ENCODE data around the gene ANO6. TPM values are rescaled to one million over a fixed set of nuclear protein-coding genes. Genes with fewer than 3 reads are reported as not detected.

Gene ANO6
- total and polyA plus RNA-seq, 8 donors, result 58.0 to 79.7 (median 66.1) TPM

GRCh38 chr12:45286621-45287020 is 70.7 kb downstream of the ANO6 start:
- H3K9me3 ChIP-seq, result no peaks in the 10 kb centered on the region
- intact Hi-C loops (cut with DNase I), result no loop called here
- H3K27me3 ChIP-seq, result no peaks in the 10 kb centered on the region
- ATAC-seq, result no peak
- no peak for TF ChIP-seq CTCF (IDR thresholded peaks at IDR 0.05)
- H3K27ac ChIP-seq, result no peak overlapping the region
- no peak overlapping the region for H3K4me3 ChIP-seq
- H3K36me3 ChIP-seq, result peaks cover 0 to 2% of the 10 kb centered on the region in 2 donors
- peaks cover 8 to 12% of the 10 kb centered on the region in 2 donors for H3K4me1 ChIP-seq
- DNase-seq, result no peak

- no peaks in the 10 kb centered on the region for H3K36me3 ChIP-seq
- no peak for TF ChIP-seq CTCF (IDR thresholded peaks at IDR 0.05)
- no peaks in the 10 kb centered on the region for H3K27me3 ChIP-seq
- H3K4me3 ChIP-seq, result no peak overlapping the region
- intact Hi-C loops (cut with DNase I), result no loop called here
- no peak for DNase-seq
- peaks cover 1 to 11% of the 10 kb centered on the region in 2 donors for H3K4me1 ChIP-seq
- no peak overlapping the region for H3K27ac ChIP-seq
- H3K9me3 ChIP-seq, result no peaks in the 10 kb centered on the region
- ATAC-seq, result no peak
Observed at GRCh38 chr12:45289245-45290215, 73.6 kb downstream of the ANO6 start.

DNA sequence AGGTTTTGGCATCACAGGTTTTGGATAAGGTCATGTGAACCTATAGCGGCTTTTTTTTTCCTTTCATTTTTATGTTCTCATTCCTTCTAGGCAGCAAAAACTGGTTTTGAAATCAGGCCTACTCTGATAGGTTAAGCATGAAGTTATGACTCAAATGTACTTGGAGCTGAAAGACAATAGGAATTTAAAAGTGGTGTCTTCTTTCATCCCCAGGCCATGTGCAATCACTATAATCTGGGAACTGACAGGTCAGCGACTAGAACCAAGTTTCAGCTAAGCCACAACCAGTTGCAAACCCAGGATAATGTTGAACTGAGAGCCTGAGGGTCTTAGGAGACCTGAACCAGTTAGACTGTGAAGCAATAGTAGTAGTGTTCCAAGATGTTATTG is 74.3 kb downstream of the ANO6 start:
- H3K27ac ChIP-seq, result no peak overlapping the region
- no peaks in the 10 kb centered on the region for H3K36me3 ChIP-seq
- peak; percentile 40 for ATAC-seq
- no peaks in the 10 kb centered on the region for H3K9me3 ChIP-seq
- no peak for DNase-seq
- no peaks in the 10 kb centered on the region for H3K27me3 ChIP-seq
- intact Hi-C loops (cut with DNase I), result no loop called here
- H3K4me3 ChIP-seq, result no peak overlapping the region
- H3K4me1 ChIP-seq, result peaks cover 0 to 11% of the 10 kb centered on the region in 2 donors
- no peak for TF ChIP-seq CTCF (IDR thresholded peaks at IDR 0.05)

- no peak for TF ChIP-seq CTCF (IDR thresholded peaks at IDR 0.05)
- Histone ChIP-seq H3K9me3 (no peaks in the 10 kb centered on the region), H3K4me3 (no peak overlapping the region), H3K4me1 (peaks cover 0 to 4% of the 10 kb centered on the region in 2 donors), H3K27me3 (no peaks in the 10 kb centered on the region), H3K27ac (no peak overlapping the region), H3K36me3 (no peaks in the 10 kb centered on the region)
- no peak for ATAC-seq
- DNase-seq, result no peak
- intact Hi-C loops (cut with DNase I), result no loop called here
Observed at GRCh38 chr12:45291518-45291917, 75.6 kb downstream of the ANO6 start.

DNA sequence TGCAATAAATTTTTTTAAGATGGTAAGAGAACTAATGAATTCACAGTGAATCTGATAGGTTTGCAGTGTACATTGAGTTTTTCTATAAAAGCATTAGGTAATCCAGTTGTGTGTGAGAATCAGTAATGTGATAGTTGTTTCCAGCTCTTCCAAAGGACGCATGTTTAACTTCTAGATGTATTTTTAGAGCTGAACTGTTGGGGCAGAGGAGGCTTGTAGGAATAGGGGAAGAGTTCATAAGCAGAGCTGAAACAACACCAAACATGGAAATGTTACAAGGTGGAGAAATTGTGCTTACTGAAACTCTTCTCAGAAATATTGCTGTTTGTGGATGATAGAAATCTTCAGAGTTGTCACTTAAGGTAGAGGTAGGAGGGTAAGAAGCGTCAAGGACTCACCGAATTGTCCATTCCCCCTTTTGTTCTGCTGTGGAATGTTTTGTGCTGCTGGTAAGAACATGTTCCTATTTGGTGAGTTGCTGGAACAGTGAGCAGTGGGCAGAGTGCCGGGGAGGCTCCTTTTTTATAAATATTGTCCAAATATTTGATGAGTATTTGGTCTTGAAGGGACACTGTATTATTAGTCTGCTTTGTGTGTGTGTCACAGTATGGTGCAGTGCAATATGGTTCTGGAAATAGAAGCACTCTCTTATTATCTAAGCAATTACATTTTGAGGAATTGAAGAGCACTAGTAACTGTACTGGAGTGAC is 76.7 kb downstream of the ANO6 start:
- Histone ChIP-seq H3K4me1 (peaks cover 0 to 4% of the 10 kb centered on the region in 2 donors), H3K4me3 (no peak overlapping the region), H3K27ac (no peak overlapping the region), H3K36me3 (no peaks in the 10 kb centered on the region), H3K27me3 (no peaks in the 10 kb centered on the region), H3K9me3 (no peaks in the 10 kb centered on the region)
- no peak for TF ChIP-seq CTCF (IDR thresholded peaks at IDR 0.05)
- ATAC-seq (no peak), DNase-seq (no peak)
- intact Hi-C loops (cut with DNase I), result no loop called here
